Cardiac muscle cell (in vitro differentiated cells and primary cell): ENCODE measurements around the gene PROZ. TPM values are rescaled to one million over a fixed set of nuclear protein-coding genes. Genes with fewer than 3 reads are reported as not detected.

Experiments
- DNase-seq, 2 donors: peaks; one replicate each; pipeline versions ENCODE4 v3.0.0 to v3.0.0-alpha.2; 2010 to 2017; ENCODE audit warnings: low read depth in 1 of 2, low spot score in 1 of 2
- H3K27ac ChIP-seq: fragments of 200-600 bp; sonication (generic); 2 replicates; pipeline ENCODE4 v1.5.1; 2016
- H3K27me3 ChIP-seq: fragments of 200-600 bp; sonication (generic); 2 replicates; pipeline ENCODE4 v1.6.0; 2016; ENCODE audit warnings: control low read depth
- H3K36me3 ChIP-seq: fragments of 200-600 bp; sonication (generic); 2 replicates; pipeline ENCODE4 v1.5.1; 2016; ENCODE audit warnings: control low read depth
- H3K4me1 ChIP-seq: fragments of 200-600 bp; sonication (generic); 2 replicates; pipeline ENCODE4 v1.8.1; 2017; ENCODE audit warnings: low read depth, mild to moderate bottlenecking, mixed run types
- H3K4me3 ChIP-seq: fragments of 200-600 bp; sonication (generic); 2 replicates; pipeline ENCODE4 v1.5.1; 2016; ENCODE audit warnings: mild to moderate bottlenecking
- H3K9me3 ChIP-seq: fragments of 200-600 bp; sonication (generic); 2 replicates; pipeline ENCODE4 v1.5.1; 2017; ENCODE audit warnings: low read depth, mild to moderate bottlenecking, control low read depth
- CTCF ChIP-seq: IDR thresholded peaks from 2 replicates; pipeline ENCODE4 v1.5.1; 2012; ENCODE audit warnings: low read depth, mild to moderate bottlenecking, low read length
- polyA plus RNA-seq: library from polyadenylated mRNA; unstranded; fragments of >200 nt; fragmentation: Nextera tagmentation; extraction: Ambion mirVana; gene quantifications from 2 replicates; pipeline ENCODE4 v1.2.1, GENCODE V29; 2016
- total RNA-seq: library from RNA; depleted of rRNA; stranded (reverse); fragments of >200 nt; gene quantifications from 2 replicates; pipeline ENCODE4 v1.2.3, GENCODE V29; 2016

Gene PROZ
- total and polyA plus RNA-seq, 2 experiments from 2014 or later, result 0.42 TPM; not detected in 1

GRCh38 chr13:113183450-113184129, 25.1 kb downstream of the PROZ start:
- Histone ChIP-seq H3K4me1 (peaks cover 21% of the 10 kb centered on the region), H3K27ac (no peak overlapping the region), H3K4me3 (no peak overlapping the region), H3K36me3 (peaks cover 21% of the 10 kb centered on the region), H3K9me3 (no peaks in the 10 kb centered on the region), H3K27me3 (no peaks in the 10 kb centered on the region)
- DNase-seq, result no peak
- TF ChIP-seq CTCF, result no peak

- Histone ChIP-seq H3K4me1 (peaks cover 11% of the 10 kb centered on the region), H3K36me3 (peaks cover 21% of the 10 kb centered on the region), H3K9me3 (no peaks in the 10 kb centered on the region), H3K27me3 (no peaks in the 10 kb centered on the region), H3K4me3 (no peak overlapping the region), H3K27ac (no peak overlapping the region)
- DNase-seq, result no peak
- TF ChIP-seq CTCF, result no peak
These were observed 26.4 kb downstream of the PROZ start for GRCh38 chr13:113184568-113185440.

- Histone ChIP-seq H3K36me3 (peaks cover 19% of the 10 kb centered on the region), H3K27me3 (no peaks in the 10 kb centered on the region), H3K4me3 (no peak overlapping the region), H3K4me1 (no peaks in the 10 kb centered on the region), H3K9me3 (no peaks in the 10 kb centered on the region), H3K27ac (no peak overlapping the region)
- DNase-seq, result no peak
- no peak for TF ChIP-seq CTCF
These were observed 27.8 kb downstream of the PROZ start for GRCh38 chr13:113186061-113186900.

GRCh38 chr13:113187263-113187669, 28.8 kb downstream of the PROZ start:
- H3K27me3 ChIP-seq, result no peaks in the 10 kb centered on the region
- DNase-seq, result peak in 1 of 2 donors; percentile 98
- peaks cover 19% of the 10 kb centered on the region for H3K36me3 ChIP-seq
- no peak overlapping the region for H3K27ac ChIP-seq
- no peaks in the 10 kb centered on the region for H3K4me1 ChIP-seq
- no peak overlapping the region for H3K4me3 ChIP-seq
- peak; percentile 9 for TF ChIP-seq CTCF
- no peaks in the 10 kb centered on the region for H3K9me3 ChIP-seq

- H3K36me3 ChIP-seq, result peaks cover 20% of the 10 kb centered on the region
- H3K27me3 ChIP-seq, result no peaks in the 10 kb centered on the region
- no peaks in the 10 kb centered on the region for H3K9me3 ChIP-seq
- no peaks in the 10 kb centered on the region for H3K4me1 ChIP-seq
- no peak for TF ChIP-seq CTCF
- DNase-seq, result no peak
- no peak overlapping the region for H3K27ac ChIP-seq
- H3K4me3 ChIP-seq, result no peak overlapping the region
These were observed 29.6 kb downstream of the PROZ start for GRCh38 chr13:113187883-113188665.
